ENCODE results near the gene RSPH6A. TPM values are rescaled to one million over a fixed set of nuclear protein-coding genes. Genes with fewer than 3 reads are reported as not detected.

RSPH6A gene
- total and polyA plus RNA-seq, 2 of the 4 experiments (the other 2 are of a cell fraction), result under 0.01 to 0.09 TPM

DNA sequence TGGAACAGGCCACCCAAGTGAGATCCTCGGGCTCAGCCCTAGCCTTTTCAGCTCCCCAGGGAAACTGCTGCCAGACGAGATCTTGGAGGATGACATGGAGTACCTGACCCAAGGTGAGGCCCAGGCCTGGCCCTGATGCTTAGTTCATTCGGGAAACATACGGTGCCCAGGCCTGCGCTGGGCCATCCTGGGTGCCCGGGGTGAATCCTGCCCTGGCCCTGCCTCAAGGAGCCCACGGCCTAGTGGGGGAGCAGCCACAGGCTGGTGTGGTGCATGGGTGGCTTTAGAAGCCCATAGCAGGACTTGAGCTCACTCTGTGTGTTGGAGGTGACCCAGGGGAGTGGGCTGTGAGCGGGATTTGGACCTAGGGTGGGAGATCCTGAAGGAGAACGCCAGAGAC lies 56.2 kb downstream of the RSPH6A start:
- Histone ChIP-seq H2BK5ac (ENCODE audit: low read depth, low read length, poor library complexity, severe bottlenecking) (no peak overlapping the region), H3K18ac (ENCODE audit: low read depth, low read length) (no peak overlapping the region), H4K8ac (ENCODE audit: low read depth in 2 of 2, low read length in 2 of 2) (no peak overlapping the region), H3K27me3 (ENCODE audit: control insufficient read depth, insufficient read depth, low read length) (peaks cover 3% of the 10 kb centered on the region; the same call in 1 of the 2 replicates), H3K14ac (replicated peaks; ENCODE audit: low read depth, low read length) (no peak overlapping the region), H2BK15ac (ENCODE audit: low read depth, low read length) (no peak overlapping the region), H3K36me3 (ENCODE audit: control insufficient read depth, insufficient read depth, low read length) (no peaks in the 10 kb centered on the region), H3K4me3 (ENCODE audit: insufficient read depth, low read depth, low read length) (no peak overlapping the region), H3K9me1 (ENCODE audit: insufficient read depth, low read length) (no peaks in the 10 kb centered on the region), H2AK9ac (replicated peaks; ENCODE audit: low read depth, low read length, poor library complexity) (no peak overlapping the region), H3K9me3 (ENCODE audit: control insufficient read depth, insufficient read depth, low read length) (no peaks in the 10 kb centered on the region), H3K9ac (ENCODE audit: low read depth, low read length) (no peak overlapping the region), H2BK120ac (ENCODE audit: low read depth, low read length) (no peak overlapping the region), H2BK20ac (ENCODE audit: low read depth, low read length) (no peak overlapping the region), H4K20me1 (ENCODE audit: insufficient read depth, low read length) (no peaks in the 10 kb centered on the region), H2AFZ (replicated peaks; ENCODE audit: low read length, poor library complexity) (no peak overlapping the region), H2AK5ac (ENCODE audit: low read depth, low read length) (no peak overlapping the region), H3K79me1 (ENCODE audit: low read depth in 1 of 2, low read length in 2 of 2) (no peaks in the 10 kb centered on the region), H4K91ac (ENCODE audit: insufficient read depth, low read depth, low read length) (no peak overlapping the region), H3K23ac (ENCODE audit: low read depth, low read length) (no peak overlapping the region), H3K4me1 (ENCODE audit: control insufficient read depth, insufficient read depth, low read length) (peaks cover 3% of the 10 kb centered on the region), H3K4ac (ENCODE audit: low read depth, low read length) (no peak overlapping the region), H3K4me2 (ENCODE audit: low read depth, low read length) (no peak overlapping the region), H3K56ac (ENCODE audit: extremely low read depth, insufficient read depth, low read length) (no peak overlapping the region), H3K27ac (ENCODE audit: insufficient read depth, low read length) (no peak overlapping the region), H4K5ac (ENCODE audit: low read depth, low read length) (no peak overlapping the region)
- intact Hi-C loops (cut with micrococcal nuclease) (no loop called here), dilution Hi-C loops (cut with HindIII; ENCODE audit: low sequenced_read_pairs, unreplicated experiment) (no loop called here), in situ Hi-C loops (cut with MboI; ENCODE audit: low sequenced_read_pairs) (no loop called here)
- WGBS, 2 experiments (ENCODE audit: extremely low coverage in 2 of 2, insufficient read length in 1 of 2), result 70% methylated on average over 4 of the region's 9 CpGs; no CpG with 5 or more reads in 1 of the 2 experiments
- CTCF ChIA-PET, result no interaction called here
- ATAC-seq (ENCODE audit: low read depth) (no peak), DNase-seq (no peak)
- TF ChIP-seq MXI1 (IDR thresholded peaks at IDR 0.05; ENCODE audit: borderline replicate concordance, low read depth, low read length), result no peak
- TF ChIP-seq CHD1 (IDR thresholded peaks at IDR 0.05; ENCODE audit: low read depth, low read length), result no peak
- TF ChIP-seq BHLHE40 (IDR thresholded peaks at IDR 0.05; ENCODE audit: low read depth, low read length), result no peak
- no peak for TF ChIP-seq POLR2A (IDR thresholded peaks at IDR 0.05; ENCODE audit: low read depth, low read length)
- TF ChIP-seq FOS (IDR thresholded peaks at IDR 0.05; ENCODE audit: low read depth, low read length), result no peak
- TF ChIP-seq SMC3 (IDR thresholded peaks at IDR 0.05; ENCODE audit: low read depth, low read length), result no peak
- TF ChIP-seq NFE2L2 (IDR thresholded peaks at IDR 0.05; ENCODE audit: low read depth, low read length), result no peak
- no peak for TF ChIP-seq RCOR1 (IDR thresholded peaks at IDR 0.05; ENCODE audit: insufficient replicate concordance, low read length)
- no peak for TF ChIP-seq RAD21 (IDR thresholded peaks at IDR 0.05; ENCODE audit: low read length)
- TF ChIP-seq CTCF (conservative IDR thresholded peaks at IDR 0.05; ENCODE audit: low read depth, low read length), result no peak
- TF ChIP-seq, protein P1, sequence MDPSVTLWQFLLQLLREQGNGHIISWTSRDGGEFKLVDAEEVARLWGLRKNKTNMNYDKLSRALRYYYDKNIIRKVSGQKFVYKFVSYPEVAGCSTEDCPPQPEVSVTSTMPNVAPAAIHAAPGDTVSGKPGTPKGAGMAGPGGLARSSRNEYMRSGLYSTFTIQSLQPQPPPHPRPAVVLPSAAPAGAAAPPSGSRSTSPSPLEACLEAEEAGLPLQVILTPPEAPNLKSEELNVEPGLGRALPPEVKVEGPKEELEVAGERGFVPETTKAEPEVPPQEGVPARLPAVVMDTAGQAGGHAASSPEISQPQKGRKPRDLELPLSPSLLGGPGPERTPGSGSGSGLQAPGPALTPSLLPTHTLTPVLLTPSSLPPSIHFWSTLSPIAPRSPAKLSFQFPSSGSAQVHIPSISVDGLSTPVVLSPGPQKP (IDR thresholded peaks at IDR 0.05; ENCODE audit: borderline replicate concordance, low read depth, low read length), result no peak
- no peak for TF ChIP-seq CEBPB (IDR thresholded peaks at IDR 0.05; ENCODE audit: low read depth, low read length)
- TF ChIP-seq MAZ (IDR thresholded peaks at IDR 0.05; ENCODE audit: borderline replicate concordance, low read depth, low read length), result no peak
- POLR2A ChIA-PET (ENCODE audit: unreplicated experiment), result interaction anchor here (0.6 kb wide), 1 partner anchor 10 kb away, joined by 3 read pairs; the partner anchor contains the start of gene SIX5
- no TSS peak for BruUV-seq (replicated peaks)

Data from IMR-90 (cell line).